Ishikawa (cell line): ENCODE data around the gene ACSS1.

Experiments used
- CEBPB ChIP-seq: IDR thresholded peaks from 2 replicates; pipeline ENCODE4 v1.6.1; 2012
- CREB1 ChIP-seq: IDR thresholded peaks from 2 replicates; pipeline ENCODE4 v1.6.1; 2012; ENCODE audit warnings: low read depth
- EGR1 ChIP-seq: IDR thresholded peaks from 2 replicates; pipeline ENCODE4 v1.6.1; 2012
- EP300 ChIP-seq: IDR thresholded peaks from 2 replicates; pipeline ENCODE4 v1.6.1; 2012; ENCODE audit warnings: borderline replicate concordance
- FOXM1 ChIP-seq: IDR thresholded peaks from 2 replicates; pipeline ENCODE4 v1.6.1; 2012; ENCODE audit warnings: low read depth, borderline replicate concordance
- MAX ChIP-seq: IDR thresholded peaks from 2 replicates; pipeline ENCODE4 v1.6.1; 2012
- NFIC ChIP-seq: IDR thresholded peaks from 2 replicates; pipeline ENCODE4 v1.6.1; 2012
- RAD21 ChIP-seq: IDR thresholded peaks from 2 replicates; pipeline ENCODE4 v1.6.1; 2012; ENCODE audit warnings: low read depth
- REST ChIP-seq: IDR thresholded peaks from 2 replicates; pipeline ENCODE4 v1.6.1; 2012; ENCODE audit warnings: low read depth, mild to moderate bottlenecking
- TAF1 ChIP-seq: IDR thresholded peaks from 2 replicates; pipeline ENCODE4 v1.6.1; 2012; ENCODE audit warnings: low read depth, mild to moderate bottlenecking
- TCF12 ChIP-seq: IDR thresholded peaks from 2 replicates; pipeline ENCODE4 v1.6.1; 2012; ENCODE audit warnings: low read depth
- TEAD4 ChIP-seq: IDR thresholded peaks from 2 replicates; pipeline ENCODE4 v1.6.1; 2012
- YY1 ChIP-seq: IDR thresholded peaks from 2 replicates; pipeline ENCODE4 v1.6.1; 2012; ENCODE audit warnings: low read depth
- ZBTB7A ChIP-seq: IDR thresholded peaks from 2 replicates; pipeline ENCODE4 v1.6.1; 2012; ENCODE audit warnings: low read depth
- TF ChIP-seq, protein P1 (sequence below): IDR thresholded peaks from 2 replicates; pipeline ENCODE4 v1.6.1; 2012

ACSS1 gene

DNA sequence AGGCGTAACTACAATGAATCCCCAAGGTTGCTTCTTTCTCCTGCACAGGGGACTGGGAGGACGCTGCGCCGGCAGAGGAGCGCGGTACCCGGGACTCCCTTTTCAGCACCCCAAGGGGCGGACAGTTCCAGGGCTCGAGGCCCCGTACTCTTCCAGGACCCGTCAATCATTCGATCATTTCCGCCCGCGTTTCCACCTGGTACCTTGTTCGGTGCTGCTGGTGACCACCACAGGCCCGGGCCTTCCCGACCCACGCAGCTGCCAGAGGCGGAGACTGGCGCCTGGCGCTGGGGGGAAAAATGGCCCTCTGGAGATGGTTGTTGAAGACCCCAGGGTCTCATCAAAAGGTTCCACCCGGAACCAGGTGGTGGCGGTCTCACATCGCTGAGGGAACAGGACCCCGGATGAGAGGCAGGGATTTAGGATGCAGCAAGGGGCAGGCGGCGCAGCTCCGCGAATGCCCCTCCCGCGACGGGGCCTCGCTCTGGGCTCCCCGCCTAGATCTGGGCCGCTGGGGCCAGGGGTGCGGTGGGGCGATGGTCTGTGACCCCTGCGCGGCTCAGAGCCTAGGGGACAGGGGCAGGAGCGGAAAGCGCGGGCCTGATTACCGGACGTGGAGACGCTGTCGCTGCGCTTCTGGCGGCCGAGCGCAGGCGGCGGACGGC, 23.3 kb upstream of the ACSS1 start:
- TF ChIP-seq RAD21 (no peak), REST (peak; percentile 92)

DNA sequence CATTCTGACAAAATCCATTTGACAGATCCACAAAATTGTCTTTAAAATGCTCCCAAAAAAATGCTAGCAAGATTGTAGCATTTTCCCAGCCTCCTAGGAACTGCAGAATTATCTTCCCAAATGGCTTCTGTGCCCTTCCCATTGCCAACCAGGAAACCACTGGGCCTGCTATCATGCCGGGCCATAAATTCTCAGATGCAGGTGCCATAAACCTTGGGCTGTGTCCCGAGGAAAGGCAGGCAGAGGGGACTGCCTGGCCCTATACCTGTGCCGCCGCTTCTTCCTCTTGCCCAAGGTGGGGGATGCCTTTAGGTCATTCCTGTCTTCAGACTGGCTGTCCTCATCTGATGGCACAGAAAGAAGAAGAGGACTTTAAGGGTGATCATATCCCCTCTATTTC, 21.2 kb upstream of the ACSS1 start:
- TF ChIP-seq YY1 (no peak), REST (no peak), TAF1 (no peak), MAX (no peak), RAD21 (no peak), TEAD4 (no peak), ZBTB7A (no peak), EGR1 (no peak), CEBPB (no peak), TCF12 (no peak), FOXM1 (no peak), CREB1 (no peak), NFIC (no peak), EP300 (no peak)
- TF ChIP-seq, protein P1, sequence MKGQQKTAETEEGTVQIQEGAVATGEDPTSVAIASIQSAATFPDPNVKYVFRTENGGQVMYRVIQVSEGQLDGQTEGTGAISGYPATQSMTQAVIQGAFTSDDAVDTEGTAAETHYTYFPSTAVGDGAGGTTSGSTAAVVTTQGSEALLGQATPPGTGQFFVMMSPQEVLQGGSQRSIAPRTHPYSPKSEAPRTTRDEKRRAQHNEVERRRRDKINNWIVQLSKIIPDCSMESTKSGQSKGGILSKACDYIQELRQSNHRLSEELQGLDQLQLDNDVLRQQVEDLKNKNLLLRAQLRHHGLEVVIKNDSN = no peak

GRCh38 chr20:25078662-25079061, 20.7 kb upstream of the ACSS1 start:
- TF ChIP-seq TEAD4 = no peak
- TF ChIP-seq CEBPB = no peak
- no peak for TF ChIP-seq CREB1
- TF ChIP-seq EP300 = no peak
- no peak for TF ChIP-seq TAF1
- TF ChIP-seq, protein P1 = no peak
- no peak for TF ChIP-seq RAD21

- TF ChIP-seq TCF12 (no peak), EP300 (no peak), CREB1 (no peak), YY1 (no peak), MAX (no peak), FOXM1 (no peak), ZBTB7A (no peak), TEAD4 (no peak), NFIC (no peak), RAD21 (no peak)
- TF ChIP-seq, protein P1 = no peak
These were observed 19.8 kb upstream of the ACSS1 start for GRCh38 chr20:25077610-25078169.

DNA sequence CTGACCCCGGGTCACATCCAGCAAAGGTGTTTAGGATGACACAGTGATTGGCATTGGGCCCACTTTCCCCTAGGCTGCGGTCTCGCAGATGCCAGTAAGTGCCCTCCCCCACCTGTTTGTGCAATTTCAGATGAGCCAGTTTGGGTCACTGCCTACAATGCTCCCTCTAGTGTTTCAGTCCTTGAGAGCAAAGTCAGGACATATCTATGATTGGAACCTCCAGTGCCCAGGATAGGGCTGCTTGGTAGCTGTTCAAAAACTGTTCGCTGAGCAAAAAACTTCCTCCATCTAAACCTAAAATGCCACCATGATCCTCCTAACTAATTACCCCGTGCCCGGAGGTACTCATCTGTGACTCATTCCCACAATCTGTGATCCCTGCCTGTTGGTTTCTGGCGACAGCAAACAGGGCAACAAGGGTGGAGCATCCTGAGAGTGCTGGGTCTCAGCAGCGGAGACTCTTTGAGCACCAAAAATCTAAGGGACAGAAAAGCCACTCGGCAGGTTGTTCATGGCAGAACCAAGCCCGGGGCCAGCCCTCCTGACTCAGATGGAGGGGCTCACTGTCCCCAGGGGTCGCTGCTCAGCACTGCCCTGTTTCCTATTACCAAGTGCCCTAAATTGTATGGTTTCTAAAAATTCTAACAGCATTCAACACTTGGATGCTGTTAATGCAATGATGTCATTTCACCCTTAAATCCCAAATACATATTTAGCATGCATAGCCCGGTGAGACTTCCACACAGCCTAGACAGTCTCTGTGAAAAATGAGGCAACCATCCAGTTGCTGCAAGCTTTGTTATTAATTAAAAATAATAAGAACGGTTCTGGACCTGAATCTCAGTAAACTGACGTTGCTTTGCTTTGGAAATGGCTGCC, 19.0 kb upstream of the ACSS1 start:
- TF ChIP-seq FOXM1 = no peak
- TF ChIP-seq MAX = no peak
- TF ChIP-seq CEBPB = peak; percentile 46; the same call in 1 of the 2 replicates
- no peak for TF ChIP-seq TEAD4
- no peak for TF ChIP-seq EP300
- no peak for TF ChIP-seq YY1
- TF ChIP-seq ZBTB7A = no peak
- TF ChIP-seq, protein P1 = no peak
- TF ChIP-seq TCF12 = no peak
- no peak for TF ChIP-seq CREB1
- TF ChIP-seq NFIC = no peak
- TF ChIP-seq REST = no peak
- TF ChIP-seq TAF1 = no peak
- peak; percentile 17; the same call in 1 of the 2 replicates for TF ChIP-seq RAD21
- TF ChIP-seq EGR1 = no peak
